Endodermal cell (in vitro differentiated cells): ENCODE measurements around the gene RAB29. TPM values are rescaled to one million over a fixed set of nuclear protein-coding genes. Genes with fewer than 3 reads are reported as not detected.

Experiments used
- DNase-seq: peaks from one replicate; pipeline ENCODE4 v3.0.0-alpha.2; 2017
- H3K27ac ChIP-seq: 2 replicates; pipeline ENCODE4 v1.5.1; 2013; ENCODE audit warnings: mild to moderate bottlenecking, low read depth, low read length, moderate library complexity
- H3K27me3 ChIP-seq: 2 replicates; pipeline ENCODE4 v1.6.1; 2013; ENCODE audit warnings: mild to moderate bottlenecking, low read length, moderate library complexity; ENCODE audit not compliant: insufficient read depth, control insufficient read depth, poor library complexity, severe bottlenecking
- H3K36me3 ChIP-seq: 2 replicates; pipeline ENCODE4 v1.7.0; 2013; ENCODE audit warnings: mild to moderate bottlenecking, low read length, moderate library complexity; ENCODE audit not compliant: control insufficient read depth, insufficient read depth
- H3K4me1 ChIP-seq: one replicate; pipeline ENCODE4 v1.7.0; 2013; ENCODE audit warnings: low read length; ENCODE audit not compliant: control insufficient read depth, insufficient read depth
- H3K4me3 ChIP-seq: 2 replicates; pipeline ENCODE4 v1.5.1; 2013; ENCODE audit warnings: mild to moderate bottlenecking, low read length, moderate library complexity
- H3K9ac ChIP-seq: 2 replicates; pipeline ENCODE4 v1.6.1; 2013; ENCODE audit warnings: mild to moderate bottlenecking, low read length, moderate library complexity; ENCODE audit not compliant: poor library complexity, severe bottlenecking; ENCODE audit errors: extremely low read depth
- H3K9me3 ChIP-seq: 2 replicates; pipeline ENCODE4 v1.6.1; 2013; ENCODE audit warnings: mild to moderate bottlenecking, low read length, moderate library complexity; ENCODE audit not compliant: control insufficient read depth
- H3K27ac Mint-ChIP-seq: 2 replicates; pipeline ENCODE4 v1.8.0; 2020; ENCODE audit warnings: mixed read lengths
- H3K27me3 Mint-ChIP-seq: 2 replicates; pipeline ENCODE4 v1.8.0; 2021; ENCODE audit warnings: mild to moderate bottlenecking, mixed read lengths; ENCODE audit not compliant: insufficient read depth
- H3K36me3 Mint-ChIP-seq: 2 replicates; pipeline ENCODE4 v1.8.0; 2020; ENCODE audit warnings: low read depth, mixed read lengths
- H3K4me1 Mint-ChIP-seq: 2 replicates; pipeline ENCODE4 v1.8.0; 2020; ENCODE audit warnings: mixed read lengths
- H3K4me3 Mint-ChIP-seq: 2 replicates; pipeline ENCODE4 v1.8.0; 2020; ENCODE audit warnings: mild to moderate bottlenecking, moderate library complexity, mixed read lengths
- H3K9me3 Mint-ChIP-seq: 2 replicates; pipeline ENCODE4 v1.8.0; 2020; ENCODE audit warnings: mild to moderate bottlenecking, mixed read lengths
- CTCF ChIP-seq: fragments of 200-600 bp; sonication (generic); conservative IDR thresholded peaks from 2 replicates; pipeline ENCODE4 v1.5.0; 2021; ENCODE audit warnings: antibody characterized with exemption, mild to moderate bottlenecking
- WGBS, 2 experiments: methylation state at CpG; one replicate each; pipeline versions ENCODE4 v1.1.5 to v1.1.7; 2013; ENCODE audit warnings: missing lambda C conversion rate in 2 of 2, mixed read lengths in 1 of 2; ENCODE audit not compliant: insufficient coverage in 1 of 2, insufficient read length in 1 of 2; 5-methylcytosine and 5-hydroxymethylcytosine counted together
- total RNA-seq, 2 donors: library from RNA; stranded (reverse); fragmentation: NEBNext Ultra II Directional in 1 of 2; extraction: Animal tissue kit (Norgen Biotek cat#: 25700) in 1 of 2; gene quantifications; 2 replicates in 1 of 2; 3 replicates in 1 of 2; pipeline ENCODE4 v1.2.1, GENCODE V29; 2021

Gene RAB29
- total RNA-seq, 2 donors from 2014 or later, result 5.7 to 7.2 TPM

- Histone ChIP-seq H3K27me3 (no peaks in the 10 kb centered on the region), H3K36me3 (peaks cover 92% of the 10 kb centered on the region), H3K9me3 (no peaks in the 10 kb centered on the region), H3K9ac (no peak overlapping the region), H3K4me1 (no peaks in the 10 kb centered on the region), H3K4me3 (no peak overlapping the region), H3K27ac (no peak overlapping the region)
- H3K4me3 Mint-ChIP-seq, result no peak overlapping the region
- no peak for DNase-seq
- no peaks in the 10 kb centered on the region for H3K9me3 Mint-ChIP-seq
- peaks cover 81% of the 10 kb centered on the region for H3K36me3 Mint-ChIP-seq
- H3K27ac Mint-ChIP-seq, result no peak overlapping the region
- H3K4me1 Mint-ChIP-seq, result peaks cover 27% of the 10 kb centered on the region
- no peak for TF ChIP-seq CTCF
- no peaks in the 10 kb centered on the region for H3K27me3 Mint-ChIP-seq
Observed at GRCh38 chr1:205719762-205720161, 55.5 kb downstream of the RAB29 start.

GRCh38 chr1:205719015-205719414 is 56.3 kb downstream of the RAB29 start:
- DNase-seq, result no peak
- H3K4me3 Mint-ChIP-seq, result no peak overlapping the region
- Histone ChIP-seq H3K4me1 (no peaks in the 10 kb centered on the region), H3K27ac (no peak overlapping the region), H3K4me3 (no peak overlapping the region), H3K36me3 (peaks cover 92% of the 10 kb centered on the region), H3K27me3 (no peaks in the 10 kb centered on the region), H3K9me3 (no peaks in the 10 kb centered on the region), H3K9ac (no peak overlapping the region)
- no peak for TF ChIP-seq CTCF
- WGBS, 2 experiments, result 63 to 93% methylated on average over 1 to 3 of the region's 3 CpGs
- no peak overlapping the region for H3K27ac Mint-ChIP-seq
- peaks cover 32% of the 10 kb centered on the region for H3K4me1 Mint-ChIP-seq
- H3K36me3 Mint-ChIP-seq, result peaks cover 78% of the 10 kb centered on the region
- no peaks in the 10 kb centered on the region for H3K9me3 Mint-ChIP-seq
- no peaks in the 10 kb centered on the region for H3K27me3 Mint-ChIP-seq

Other genes with a start within 250 kb of the RAB29 start
- gene ELK4, start 143.5 kb downstream of the RAB29 start, total RNA-seq, result 10 to 100 TPM; 29.6 to 41.6 TPM
- gene SLC45A3, start 95.0 kb downstream of the RAB29 start, total RNA-seq, result 10 to 100 TPM in 1 of 2 donors, 1 to 10 TPM in 1; 7.9 to 10.2 TPM
- gene NUCKS1, start 25.3 kb downstream of the RAB29 start, total RNA-seq, result 100 to 1,000 TPM; 380 to 532 TPM
- 10 to 100 TPM; 17.1 to 32.8 TPM for gene SLC41A1, start 37.7 kb upstream of the RAB29 start, total RNA-seq
- gene PM20D1, start 74.7 kb upstream of the RAB29 start, total RNA-seq, result not detected
- under 1 TPM; 0.22 TPM for gene SLC26A9, start 168.0 kb upstream of the RAB29 start, total RNA-seq
- gene RAB7B, start 227.9 kb upstream of the RAB29 start, total RNA-seq, result not detected
- gene CTSE, start 248.4 kb upstream of the RAB29 start, total RNA-seq, result under 1 TPM; 0.15 to 0.42 TPM